B cell (primary cell): ENCODE measurements around the gene SLC51B.

Experiments
- EZH2 ChIP-seq: IDR thresholded peaks from 2 replicates; pipeline ENCODE4 v1.6.1; 2012; ENCODE audit warnings: borderline replicate concordance, low read depth, mild to moderate bottlenecking, moderate library complexity, low read length; ENCODE audit not compliant: insufficient read depth, poor library complexity, severe bottlenecking
- TF ChIP-seq, protein P1 (sequence below): fragments of 200-600 bp; IDR thresholded peaks from one replicate; pipeline ENCODE4 v1.8.0; 2022; ENCODE audit warnings: antibody characterized with exemption, mild to moderate bottlenecking

DNA sequence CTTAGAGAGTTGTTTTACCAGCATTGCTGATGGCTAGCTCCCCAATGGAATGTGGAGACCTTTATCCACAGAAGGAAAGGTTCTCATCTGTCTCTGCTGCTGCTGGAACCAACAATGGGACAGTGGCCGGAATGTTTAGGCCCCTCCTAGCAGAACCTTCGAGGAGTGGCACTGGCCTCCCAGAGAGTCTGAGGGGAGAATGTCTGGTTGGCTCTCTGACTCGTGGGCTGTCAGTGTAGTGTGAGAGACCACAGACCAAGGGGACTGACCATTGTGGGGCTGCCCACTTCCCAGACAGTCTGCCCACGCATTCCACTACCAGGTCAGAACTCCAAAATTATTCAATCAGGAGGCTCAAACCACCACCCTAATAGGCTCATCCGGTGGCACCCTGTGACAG lies 17.5 kb downstream of the SLC51B start:
- TF ChIP-seq, protein P1, sequence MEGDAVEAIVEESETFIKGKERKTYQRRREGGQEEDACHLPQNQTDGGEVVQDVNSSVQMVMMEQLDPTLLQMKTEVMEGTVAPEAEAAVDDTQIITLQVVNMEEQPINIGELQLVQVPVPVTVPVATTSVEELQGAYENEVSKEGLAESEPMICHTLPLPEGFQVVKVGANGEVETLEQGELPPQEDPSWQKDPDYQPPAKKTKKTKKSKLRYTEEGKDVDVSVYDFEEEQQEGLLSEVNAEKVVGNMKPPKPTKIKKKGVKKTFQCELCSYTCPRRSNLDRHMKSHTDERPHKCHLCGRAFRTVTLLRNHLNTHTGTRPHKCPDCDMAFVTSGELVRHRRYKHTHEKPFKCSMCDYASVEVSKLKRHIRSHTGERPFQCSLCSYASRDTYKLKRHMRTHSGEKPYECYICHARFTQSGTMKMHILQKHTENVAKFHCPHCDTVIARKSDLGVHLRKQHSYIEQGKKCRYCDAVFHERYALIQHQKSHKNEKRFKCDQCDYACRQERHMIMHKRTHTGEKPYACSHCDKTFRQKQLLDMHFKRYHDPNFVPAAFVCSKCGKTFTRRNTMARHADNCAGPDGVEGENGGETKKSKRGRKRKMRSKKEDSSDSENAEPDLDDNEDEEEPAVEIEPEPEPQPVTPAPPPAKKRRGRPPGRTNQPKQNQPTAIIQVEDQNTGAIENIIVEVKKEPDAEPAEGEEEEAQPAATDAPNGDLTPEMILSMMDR = no peak
- TF ChIP-seq EZH2 = no peak
